Kidney (tissue), 14 donors: ENCODE data around the gene CARD19. TPM values are rescaled to one million over a fixed set of nuclear protein-coding genes. Genes with fewer than 3 reads are reported as not detected.
A peak's percentile ranks its signal among the peaks of the same experiment; 100 is the strongest.

Experiments used
- DNase-seq, 5 donors: peaks; one replicate each; pipeline ENCODE4 v3.0.0-alpha.2; 2013 to 2020
- FAIRE-seq: peaks from 2 replicates; lab custom pipeline; 2012; peaks lifted over from hg19 to GRCh38; lab: Jason Lieb, UNC
- H3K27ac ChIP-seq, 2 donors: one replicate each; pipeline ENCODE4 v1.7.0; 2013; ENCODE audit warnings: low read depth in 2 of 2, low read length in 2 of 2, inconsistent platforms in 1 of 2
- H3K27me3 ChIP-seq: one replicate; pipeline ENCODE4 v1.7.1; 2013; ENCODE audit warnings: low read length, inconsistent platforms; ENCODE audit not compliant: control insufficient read depth, insufficient read depth
- H3K36me3 ChIP-seq, 3 donors: one replicate each; pipeline versions ENCODE4 v1.7.0 to v1.7.1; 2013; ENCODE audit warnings: low read length in 3 of 3, control low read depth in 1 of 3, inconsistent platforms in 1 of 3; ENCODE audit not compliant: insufficient read depth in 3 of 3, control insufficient read depth in 2 of 3
- H3K4me1 ChIP-seq, 3 donors: one replicate each; pipeline versions ENCODE4 v1.7.0 to v1.7.1; 2013; ENCODE audit warnings: low read length in 3 of 3, inconsistent platforms in 1 of 3, low read depth in 1 of 3; ENCODE audit not compliant: control insufficient read depth in 2 of 3, insufficient read depth in 2 of 3
- H3K4me3 ChIP-seq, 3 donors: one replicate each; pipeline versions ENCODE4 v1.7.0 to v1.8.1; 2013; ENCODE audit warnings: low read length in 3 of 3, control low read depth in 1 of 3, inconsistent platforms in 1 of 3
- H3K9ac ChIP-seq, 3 donors: one replicate each; pipeline versions ENCODE4 v1.7.0 to v1.7.1; 2013; ENCODE audit warnings: low read length in 3 of 3, control low read depth in 1 of 3, inconsistent platforms in 1 of 3
- H3K9me3 ChIP-seq, 3 donors: one replicate each; pipeline versions ENCODE4 v1.7.0 to v1.7.1; 2013; ENCODE audit warnings: low read length in 3 of 3, control low read depth in 1 of 3, inconsistent platforms in 1 of 3; ENCODE audit not compliant: control insufficient read depth in 2 of 3, insufficient read depth in 1 of 3
- intact Hi-C: fragments of 100-400 bp; cut with DNase I; formaldehyde crosslinking; loops from one replicate; pipeline ENCODE4 v1.11.1; 2022
- polyA plus RNA-seq: library from polyadenylated mRNA; stranded (reverse); fragments of 350-450 nt; fragmentation: Illumina TruSeq; extraction: RNeasy Lipid Tissue Mini Kit (QIAGEN cat#74804); gene quantifications from one replicate; pipeline ENCODE4 v1.2.3, GENCODE V29; 2014; ENCODE audit warnings: low read depth, low replicate concordance; ENCODE audit not compliant: insufficient read depth
- total RNA-seq: library from RNA; stranded (reverse); fragmentation: NEBNext Ultra II Directional; extraction: Animal tissue kit (Norgen Biotek cat#: 25700); gene quantifications from one replicate; pipeline ENCODE4 v1.2.1, GENCODE V29; 2021
- TF ChIP-seq, protein P1 (sequence below): IDR thresholded peaks from 3 replicates; pipeline ENCODE4 v1.5.1; 2012; ENCODE audit warnings: mild to moderate bottlenecking, moderate library complexity, borderline replicate concordance; ENCODE audit not compliant: insufficient read depth; ENCODE audit errors: extremely low read depth
- donor health status: control.
- donor health status: control.
- donor health status: control.
- donor health status: control.
- donor health status: control.
- donor health status: DM: yes; HTN: yes; CAD: no.
- donor health status: Normal renal cell carcinoma (clear cell type).

Gene CARD19
- total and polyA plus RNA-seq, 2 donors from 2014 or later, result 44.5 to 49.3 TPM

DNA sequence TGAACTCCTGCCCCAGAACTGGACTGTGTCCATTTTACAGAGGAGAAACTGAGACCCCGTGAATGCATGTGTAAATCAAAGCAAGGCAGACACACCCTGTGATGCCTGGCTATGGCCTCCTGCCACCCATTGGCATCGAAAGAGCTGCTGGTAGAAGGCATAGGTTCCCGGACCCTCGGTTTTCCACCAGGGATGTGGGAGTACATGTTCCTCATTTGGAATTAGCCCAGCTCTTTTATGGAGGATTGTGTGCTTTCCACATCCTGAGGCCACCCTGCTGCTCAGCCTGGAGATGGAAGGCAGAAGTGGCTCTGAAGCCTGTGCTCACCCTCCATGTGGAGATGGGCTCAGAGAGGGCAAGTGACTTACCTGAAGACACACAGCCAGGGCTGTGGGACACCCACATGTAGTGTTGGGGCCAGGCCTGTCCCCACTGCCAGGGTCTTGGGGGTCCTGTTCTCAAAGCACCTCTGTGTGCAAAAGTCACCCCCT lies 34.7 kb upstream of the CARD19 start:
- H3K27me3 ChIP-seq, result no peaks in the 10 kb centered on the region
- H3K4me3 ChIP-seq, result peak overlapping the region in 1 of 3 donors; percentile 2
- H3K27ac ChIP-seq, result peak overlapping the region; percentile 2 to 71
- TF ChIP-seq, protein P1, sequence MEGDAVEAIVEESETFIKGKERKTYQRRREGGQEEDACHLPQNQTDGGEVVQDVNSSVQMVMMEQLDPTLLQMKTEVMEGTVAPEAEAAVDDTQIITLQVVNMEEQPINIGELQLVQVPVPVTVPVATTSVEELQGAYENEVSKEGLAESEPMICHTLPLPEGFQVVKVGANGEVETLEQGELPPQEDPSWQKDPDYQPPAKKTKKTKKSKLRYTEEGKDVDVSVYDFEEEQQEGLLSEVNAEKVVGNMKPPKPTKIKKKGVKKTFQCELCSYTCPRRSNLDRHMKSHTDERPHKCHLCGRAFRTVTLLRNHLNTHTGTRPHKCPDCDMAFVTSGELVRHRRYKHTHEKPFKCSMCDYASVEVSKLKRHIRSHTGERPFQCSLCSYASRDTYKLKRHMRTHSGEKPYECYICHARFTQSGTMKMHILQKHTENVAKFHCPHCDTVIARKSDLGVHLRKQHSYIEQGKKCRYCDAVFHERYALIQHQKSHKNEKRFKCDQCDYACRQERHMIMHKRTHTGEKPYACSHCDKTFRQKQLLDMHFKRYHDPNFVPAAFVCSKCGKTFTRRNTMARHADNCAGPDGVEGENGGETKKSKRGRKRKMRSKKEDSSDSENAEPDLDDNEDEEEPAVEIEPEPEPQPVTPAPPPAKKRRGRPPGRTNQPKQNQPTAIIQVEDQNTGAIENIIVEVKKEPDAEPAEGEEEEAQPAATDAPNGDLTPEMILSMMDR, result no peak
- no peaks in the 10 kb centered on the region for H3K9me3 ChIP-seq
- H3K36me3 ChIP-seq, result no peaks in the 10 kb centered on the region
- no peak for FAIRE-seq
- H3K9ac ChIP-seq, result peak overlapping the region in 1 of 3 donors; percentile 2
- DNase-seq, result peak in 2 of 5 donors; percentile 6 to 40
- intact Hi-C loops, result no loop called here
- peaks cover 0 to 32% (median 16%) of the 10 kb centered on the region in 3 donors for H3K4me1 ChIP-seq

DNA sequence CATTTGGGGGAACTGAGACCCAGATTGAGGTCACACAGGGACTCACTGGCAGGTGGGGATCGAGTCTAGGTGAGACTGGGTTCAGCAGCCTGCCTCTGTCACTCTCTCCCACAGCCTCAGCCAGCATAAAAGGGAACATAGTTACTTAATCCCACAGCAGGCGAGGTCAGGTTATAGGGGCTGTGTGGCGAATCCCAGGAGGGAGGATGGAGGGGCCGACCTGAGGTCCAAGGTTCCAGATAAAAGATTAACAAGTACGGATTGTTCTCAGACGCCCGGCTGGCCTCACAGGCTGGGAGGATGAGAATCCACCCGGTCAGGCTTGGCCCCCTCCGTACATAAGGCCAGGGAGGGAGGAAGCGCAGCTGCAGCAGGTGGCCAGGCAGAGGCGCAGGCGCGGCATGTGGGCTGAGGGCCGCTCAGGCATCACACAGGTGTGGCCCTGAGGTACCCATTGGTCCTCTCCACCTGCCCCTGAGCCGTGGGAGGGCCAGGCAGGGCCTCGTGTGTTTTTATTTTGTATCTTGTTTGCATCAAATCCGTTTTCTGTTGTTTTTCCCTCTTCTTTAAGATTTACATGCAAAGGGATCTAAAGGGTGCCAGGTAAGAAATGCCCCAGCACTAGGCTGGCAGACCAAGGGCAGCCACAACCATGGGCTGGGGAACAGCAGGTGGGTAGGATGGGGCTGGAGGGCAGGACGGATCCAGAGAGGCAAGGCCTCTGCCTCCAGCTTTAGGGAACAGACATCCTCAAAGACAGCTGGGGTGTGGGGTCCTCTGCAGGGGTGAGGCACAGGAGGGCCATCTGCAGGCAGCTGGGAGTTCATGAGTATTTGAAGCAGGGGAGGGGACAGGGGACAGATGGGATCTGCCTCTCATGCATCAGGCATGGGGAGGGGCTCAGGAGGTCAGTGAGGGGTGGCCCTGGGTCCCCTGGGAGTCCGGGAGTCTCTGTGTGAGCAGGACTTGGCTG lies 33.9 kb upstream of the CARD19 start:
- Histone ChIP-seq H3K27ac (peak overlapping the region in 1 of 2 donors; percentile 71), H3K4me1 (peaks cover 0 to 32% (median 16%) of the 10 kb centered on the region in 3 donors)
- no peak for FAIRE-seq

GRCh38 chr9:93064392-93065134 lies 31.5 kb upstream of the CARD19 start:
- intact Hi-C loops, result no loop called here
- TF ChIP-seq, protein P1, result no peak
- FAIRE-seq (no peak), DNase-seq (peak in 3 of 5 donors; percentile 35 to 78 (median 35))
- Histone ChIP-seq H3K4me3 (no peak overlapping the region), H3K27ac (no peak overlapping the region), H3K36me3 (no peaks in the 10 kb centered on the region), H3K9me3 (no peaks in the 10 kb centered on the region), H3K27me3 (no peaks in the 10 kb centered on the region), H3K4me1 (peaks cover 0 to 31% (median 14%) of the 10 kb centered on the region in 3 donors), H3K9ac (no peak overlapping the region)

More for the DNA sequence above, 33.9 kb upstream of the CARD19 start:
- H3K9ac ChIP-seq, result peak overlapping the region in 1 of 3 donors; percentile 2
- H3K36me3 ChIP-seq, result no peaks in the 10 kb centered on the region
- DNase-seq, result peak; percentile 79 to 87 (median 83)
- no peaks in the 10 kb centered on the region for H3K27me3 ChIP-seq
- H3K4me3 ChIP-seq, result peak overlapping the region in 1 of 3 donors; percentile 2
- TF ChIP-seq, protein P1, result no peak
- H3K9me3 ChIP-seq, result no peaks in the 10 kb centered on the region
- intact Hi-C loops, result no loop called here
